Esophagus muscularis mucosa (tissue), 4 donors: ENCODE measurements around the gene RUVBL2. TPM values are rescaled to one million over a fixed set of nuclear protein-coding genes. Genes with fewer than 3 reads are reported as not detected.
A peak's percentile ranks its signal among the peaks of the same experiment; 100 is the strongest.

Experiments used
- DNase-seq: peaks from one replicate; pipeline ENCODE4 v3.0.0-alpha.2; 2017; ENCODE audit errors: extremely low spot score
- H3K27ac ChIP-seq, 4 donors: fragments of 200-600 bp; sonication (generic); replicated peaks in 1 of 4; 1 replicate in 3 of 4; 2 replicates in 1 of 4; pipeline ENCODE4 v1.5.1; 2016 to 2019; ENCODE audit warnings: mild to moderate bottlenecking in 1 of 4
- H3K27me3 ChIP-seq, 4 donors: fragments of 200-600 bp; sonication (generic); one replicate each; pipeline versions ENCODE4 v1.5.1 to v1.6.0; 2016 to 2019
- H3K36me3 ChIP-seq, 4 donors: fragments of 200-600 bp; sonication (generic); one replicate each; pipeline ENCODE4 v1.5.1; 2016 to 2019
- H3K4me1 ChIP-seq, 4 donors: fragments of 200-600 bp; sonication (generic); one replicate each; pipeline ENCODE4 v1.5.1; 2016 to 2019
- H3K4me3 ChIP-seq, 4 donors: fragments of 200-600 bp; sonication (generic); 1 replicate in 2 of 4; 2 replicates in 2 of 4; pipeline ENCODE4 v1.5.1; 2016 to 2019; ENCODE audit warnings: mild to moderate bottlenecking in 4 of 4, moderate library complexity in 1 of 4
- H3K9me3 ChIP-seq, 4 donors: fragments of 200-600 bp; sonication (generic); 1 replicate in 3 of 4; 2 replicates in 1 of 4; pipeline ENCODE4 v1.5.1; 2016 to 2019
- CTCF ChIP-seq, 3 experiments: fragments of 200-600 bp in 2 of 3; fragments of 450-650 bp in 1 of 3; sonication (generic) in 2 of 3; IDR thresholded peaks; one replicate each; pipeline ENCODE4 v1.5.1; 2017 to 2019; ENCODE audit warnings: antibody characterized with exemption in 3 of 3, mild to moderate bottlenecking in 2 of 3, moderate library complexity in 1 of 3
- EP300 ChIP-seq: sonication (generic); formaldehyde crosslinking; IDR thresholded peaks from one replicate; pipeline ENCODE4 v1.6.1; 2017; ENCODE audit warnings: antibody characterized with exemption
- POLR2A ChIP-seq: fragments of 450-650 bp; IDR thresholded peaks from one replicate; pipeline ENCODE4 v1.6.1; 2017; ENCODE audit warnings: antibody characterized with exemption, moderate library complexity, mild to moderate bottlenecking, low read depth
- POLR2AphosphoS5 ChIP-seq, 2 donors: sonication (generic); formaldehyde crosslinking; IDR thresholded peaks; one replicate each; pipeline ENCODE4 v1.6.1; 2017; ENCODE audit warnings: antibody characterized with exemption in 2 of 2
- WGBS: methylation state at CpG from one replicate; pipeline ENCODE4 v1.1.5; 2018; 5-methylcytosine and 5-hydroxymethylcytosine counted together
- intact Hi-C: fragments of 100-400 bp; cut with DNase I; formaldehyde crosslinking; loops from one replicate; pipeline ENCODE4 v1.15.1; 2023
- total RNA-seq, 4 donors: library from RNA; depleted of rRNA; stranded (reverse); fragments of >200 nt; gene quantifications; one replicate each; pipeline versions ENCODE4 v1.1.0 to v1.2.1, GENCODE V29; 2016

The RUVBL2 gene
- total RNA-seq, 4 donors from 2014 or later = 72.7 to 113 (median 97.6) TPM

- H3K36me3 ChIP-seq = peaks cover 0 to 23% (median 17%) of the 10 kb centered on the region in 4 donors
- TF ChIP-seq POLR2AphosphoS5 (IDR thresholded peaks at IDR 0.05) (no peak), CTCF (IDR thresholded peaks at IDR 0.05) (peak in 1 of 3 experiments; percentile 25)
- H3K27ac ChIP-seq = no peak overlapping the region
- no peaks in the 10 kb centered on the region for H3K27me3 ChIP-seq
- H3K4me1 ChIP-seq = peaks cover 10 to 24% (median 20%) of the 10 kb centered on the region in 4 donors
- 87% methylated on average over 4 of the region's 5 CpGs for WGBS
- no peak overlapping the region for H3K4me3 ChIP-seq
- no peak for DNase-seq
- no peaks in the 10 kb centered on the region for H3K9me3 ChIP-seq
- intact Hi-C loops = no loop called here
Observed at GRCh38 chr19:48997972-48998371, 4.3 kb downstream of the RUVBL2 start.

GRCh38 chr19:48999481-49000325 is 6.0 kb downstream of the RUVBL2 start:
- no peak for DNase-seq
- no peaks in the 10 kb centered on the region for H3K9me3 ChIP-seq
- H3K4me1 ChIP-seq = peaks cover 3 to 15% (median 11%) of the 10 kb centered on the region in 4 donors
- WGBS = 65% methylated on average over 10 of the region's 16 CpGs
- no peak overlapping the region for H3K27ac ChIP-seq
- intact Hi-C loops = no loop called here
- H3K4me3 ChIP-seq = no peak overlapping the region
- TF ChIP-seq CTCF (IDR thresholded peaks at IDR 0.05) = peak; percentile 34 to 62 (median 38)
- no peak for TF ChIP-seq EP300
- peaks cover 15 to 40% (median 33%) of the 10 kb centered on the region in 4 donors for H3K36me3 ChIP-seq
- H3K27me3 ChIP-seq = no peaks in the 10 kb centered on the region

GRCh38 chr19:49004133-49004532 is 10.4 kb downstream of the RUVBL2 start:
- Histone ChIP-seq H3K4me1 (peaks cover 0 to 6% (median 2%) of the 10 kb centered on the region in 4 donors), H3K27me3 (no peaks in the 10 kb centered on the region), H3K9me3 (no peaks in the 10 kb centered on the region), H3K27ac (no peak overlapping the region), H3K36me3 (peaks cover 35 to 83% (median 73%) of the 10 kb centered on the region in 4 donors), H3K4me3 (no peak overlapping the region)
- intact Hi-C loops = no loop called here
- DNase-seq = no peak
- 97% methylated on average over 15 of the region's 15 CpGs for WGBS
- TF ChIP-seq CTCF (IDR thresholded peaks at IDR 0.05) = no peak

DNA sequence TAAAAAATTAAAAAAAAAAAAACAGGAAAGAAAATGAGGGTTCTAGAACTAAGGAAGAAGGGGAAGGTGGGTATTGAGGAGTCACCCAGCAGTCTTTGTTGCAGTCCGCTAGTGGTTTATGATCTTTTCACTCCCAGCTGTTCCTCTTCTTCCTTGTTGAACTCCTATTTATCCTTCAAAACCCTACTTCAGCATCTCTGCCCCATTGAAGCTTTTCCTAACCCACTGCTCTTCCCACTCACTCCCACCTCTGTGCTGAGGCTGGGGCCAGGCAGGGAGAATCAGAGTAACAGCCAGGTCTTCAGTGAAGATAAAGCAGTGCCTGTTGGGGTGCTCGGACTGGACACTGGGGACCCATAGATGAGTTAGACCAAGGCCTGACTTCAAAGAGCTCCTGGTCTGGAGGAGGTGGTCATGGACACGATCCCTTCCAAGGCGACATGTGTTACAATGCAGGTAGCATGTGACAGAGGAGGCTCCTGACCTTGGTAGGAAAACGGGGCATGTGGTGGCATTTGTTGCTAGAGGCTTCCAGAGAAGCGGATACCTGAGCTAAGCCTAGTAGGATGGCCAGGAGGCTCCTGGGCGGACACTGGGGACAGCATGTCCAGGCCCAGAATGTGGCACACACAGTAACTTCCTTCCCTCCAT is 11.4 kb downstream of the RUVBL2 start:
- Histone ChIP-seq H3K4me3 (no peak overlapping the region), H3K4me1 (no peaks in the 10 kb centered on the region), H3K27ac (no peak overlapping the region), H3K27me3 (no peaks in the 10 kb centered on the region), H3K36me3 (peaks cover 44 to 92% (median 78%) of the 10 kb centered on the region in 4 donors), H3K9me3 (no peaks in the 10 kb centered on the region)
- intact Hi-C loops = no loop called here
- no peak for TF ChIP-seq POLR2A
- no peak for TF ChIP-seq POLR2AphosphoS5 (IDR thresholded peaks at IDR 0.05)
- TF ChIP-seq EP300 = no peak
- no peak for TF ChIP-seq CTCF (IDR thresholded peaks at IDR 0.05)
- WGBS = 92% methylated on average over 7 of the region's 7 CpGs
- DNase-seq = no peak
